Coronary artery (tissue), 2 donors: Measurements from ENCODE around the gene CR1L.

Experiments used
- DNase-seq: peaks from one replicate; pipeline ENCODE4 v3.0.0-alpha.2; 2017; ENCODE audit warnings: low spot score
- H3K27ac ChIP-seq, 2 donors: fragments of 200-600 bp; sonication (generic); one replicate each; pipeline ENCODE4 v1.5.1; 2016 to 2019
- H3K4me3 ChIP-seq: fragments of 200-600 bp; sonication (generic); 2 replicates; pipeline ENCODE4 v1.5.1; 2016; ENCODE audit warnings: mild to moderate bottlenecking, moderate library complexity
- CTCF ChIP-seq: fragments of 200-600 bp; sonication (generic); IDR thresholded peaks from one replicate; pipeline ENCODE4 v1.5.1; 2019; ENCODE audit warnings: antibody characterized with exemption

CR1L gene

GRCh38 chr1:207649210-207649753, 4.3 kb downstream of the CR1L start:
- TF ChIP-seq CTCF = no peak
- DNase-seq = no peak
- Histone ChIP-seq H3K27ac (no peak overlapping the region), H3K4me3 (no peak overlapping the region)

- Histone ChIP-seq H3K27ac (no peak overlapping the region), H3K4me3 (no peak overlapping the region)
- no peak for TF ChIP-seq CTCF
- no peak for DNase-seq
Measured at GRCh38 chr1:207649865-207650580, 5.1 kb downstream of the CR1L start.

GRCh38 chr1:207651583-207651982, 6.7 kb downstream of the CR1L start:
- no peak for TF ChIP-seq CTCF
- DNase-seq = no peak
- no peak overlapping the region for H3K27ac ChIP-seq
- no peak overlapping the region for H3K4me3 ChIP-seq

- no peak for DNase-seq
- no peak for TF ChIP-seq CTCF
- Histone ChIP-seq H3K4me3 (no peak overlapping the region), H3K27ac (no peak overlapping the region)
Measured at GRCh38 chr1:207654320-207654719, 9.4 kb downstream of the CR1L start.

GRCh38 chr1:207658408-207658807, 13.5 kb downstream of the CR1L start:
- H3K4me3 ChIP-seq = no peak overlapping the region
- TF ChIP-seq CTCF = no peak
- DNase-seq = no peak
- no peak overlapping the region for H3K27ac ChIP-seq

- no peak for TF ChIP-seq CTCF
- no peak overlapping the region for H3K4me3 ChIP-seq
- H3K27ac ChIP-seq = no peak overlapping the region
- DNase-seq = no peak
Measured at GRCh38 chr1:207658904-207659485, 14.1 kb downstream of the CR1L start.
